Type B pancreatic cell (in vitro differentiated cells): ENCODE measurements around the gene ACTN4. TPM values are rescaled to one million over a fixed set of nuclear protein-coding genes. Genes with fewer than 3 reads are reported as not detected.

Source experiments
- DNase-seq: peaks from one replicate; pipeline ENCODE4 v3.0.0; 2021; ENCODE audit warnings: mixed read lengths; ENCODE audit not compliant: unreplicated experiment; ENCODE audit errors: extremely low spot score
- H3K27ac Mint-ChIP-seq: 2 replicates; pipeline ENCODE4 v1.8.0; 2021; ENCODE audit warnings: mild to moderate bottlenecking, mixed read lengths
- H3K27me3 Mint-ChIP-seq: 2 replicates; pipeline ENCODE4 v1.8.0; 2021; ENCODE audit warnings: mixed read lengths
- H3K36me3 Mint-ChIP-seq: 2 replicates; pipeline ENCODE4 v1.8.0; 2021; ENCODE audit warnings: mixed read lengths
- H3K4me1 Mint-ChIP-seq: one replicate; pipeline ENCODE4 v1.8.0; 2021; ENCODE audit warnings: mixed read lengths; ENCODE audit not compliant: unreplicated experiment
- H3K4me3 Mint-ChIP-seq: 2 replicates; pipeline ENCODE4 v1.8.0; 2021; ENCODE audit warnings: mild to moderate bottlenecking, mixed read lengths
- H3K9me3 Mint-ChIP-seq: 2 replicates; pipeline ENCODE4 v1.8.0; 2021; ENCODE audit warnings: mixed read lengths
- CTCF ChIP-seq: fragments of 200-600 bp; sonication (generic); conservative IDR thresholded peaks from 2 replicates; pipeline ENCODE4 v1.5.0; 2021; ENCODE audit warnings: antibody characterized with exemption, mild to moderate bottlenecking
- total RNA-seq: library from RNA; stranded (reverse); gene quantifications from 2 replicates; pipeline ENCODE4 v1.2.1, GENCODE V29; 2021; ENCODE audit warnings: low replicate concordance

The ACTN4 gene
- total RNA-seq, 1 donor from 2014 or later, result 475 TPM

- Mint-ChIP-seq H3K27me3 (no peaks in the 10 kb centered on the region), H3K9me3 (no peaks in the 10 kb centered on the region), H3K27ac (peak overlapping the region; percentile 89), H3K36me3 (peaks cover 15% of the 10 kb centered on the region), H3K4me3 (no peak overlapping the region), H3K4me1 (no peaks in the 10 kb centered on the region)
- TF ChIP-seq CTCF, result no peak
- DNase-seq, result no peak
Measured at GRCh38 chr19:38710928-38711725, 63.7 kb downstream of the ACTN4 start.

GRCh38 chr19:38711726-38712153, 64.3 kb downstream of the ACTN4 start:
- no peaks in the 10 kb centered on the region for H3K27me3 Mint-ChIP-seq
- no peak overlapping the region for H3K27ac Mint-ChIP-seq
- H3K9me3 Mint-ChIP-seq, result no peaks in the 10 kb centered on the region
- no peaks in the 10 kb centered on the region for H3K4me1 Mint-ChIP-seq
- H3K4me3 Mint-ChIP-seq, result no peak overlapping the region
- H3K36me3 Mint-ChIP-seq, result peaks cover 15% of the 10 kb centered on the region
- TF ChIP-seq CTCF, result no peak
- no peak for DNase-seq

GRCh38 chr19:38712161-38712748, 64.8 kb downstream of the ACTN4 start:
- DNase-seq, result no peak
- peaks cover 15% of the 10 kb centered on the region for H3K36me3 Mint-ChIP-seq
- H3K4me1 Mint-ChIP-seq, result no peaks in the 10 kb centered on the region
- no peaks in the 10 kb centered on the region for H3K9me3 Mint-ChIP-seq
- H3K27me3 Mint-ChIP-seq, result no peaks in the 10 kb centered on the region
- H3K27ac Mint-ChIP-seq, result no peak overlapping the region
- H3K4me3 Mint-ChIP-seq, result no peak overlapping the region
- TF ChIP-seq CTCF, result no peak

GRCh38 chr19:38713227-38713649, 65.8 kb downstream of the ACTN4 start:
- Mint-ChIP-seq H3K36me3 (peaks cover 15% of the 10 kb centered on the region), H3K27ac (no peak overlapping the region)

GRCh38 chr19:38713865-38714264, 66.4 kb downstream of the ACTN4 start:
- Mint-ChIP-seq H3K4me1 (no peaks in the 10 kb centered on the region), H3K4me3 (no peak overlapping the region), H3K36me3 (peaks cover 15% of the 10 kb centered on the region), H3K27me3 (no peaks in the 10 kb centered on the region), H3K9me3 (no peaks in the 10 kb centered on the region), H3K27ac (peak overlapping the region; percentile 63)
- DNase-seq, result no peak
- TF ChIP-seq CTCF, result no peak

More at GRCh38 chr19:38713227-38713649, 65.8 kb downstream of the ACTN4 start:
- H3K27me3 Mint-ChIP-seq, result no peaks in the 10 kb centered on the region
- no peaks in the 10 kb centered on the region for H3K4me1 Mint-ChIP-seq
- H3K9me3 Mint-ChIP-seq, result no peaks in the 10 kb centered on the region
- TF ChIP-seq CTCF, result no peak
- no peak for DNase-seq
- no peak overlapping the region for H3K4me3 Mint-ChIP-seq
